ENCODE results near the gene TRPC4AP.
A peak's percentile ranks its signal among the peaks of the same experiment; 100 is the strongest.
"Not testable (repeated sequence)": the region's sequence is repeated elsewhere in the genome, so short reads cannot be mapped to it uniquely, and the experiment has no call there.

Gene TRPC4AP

DNA sequence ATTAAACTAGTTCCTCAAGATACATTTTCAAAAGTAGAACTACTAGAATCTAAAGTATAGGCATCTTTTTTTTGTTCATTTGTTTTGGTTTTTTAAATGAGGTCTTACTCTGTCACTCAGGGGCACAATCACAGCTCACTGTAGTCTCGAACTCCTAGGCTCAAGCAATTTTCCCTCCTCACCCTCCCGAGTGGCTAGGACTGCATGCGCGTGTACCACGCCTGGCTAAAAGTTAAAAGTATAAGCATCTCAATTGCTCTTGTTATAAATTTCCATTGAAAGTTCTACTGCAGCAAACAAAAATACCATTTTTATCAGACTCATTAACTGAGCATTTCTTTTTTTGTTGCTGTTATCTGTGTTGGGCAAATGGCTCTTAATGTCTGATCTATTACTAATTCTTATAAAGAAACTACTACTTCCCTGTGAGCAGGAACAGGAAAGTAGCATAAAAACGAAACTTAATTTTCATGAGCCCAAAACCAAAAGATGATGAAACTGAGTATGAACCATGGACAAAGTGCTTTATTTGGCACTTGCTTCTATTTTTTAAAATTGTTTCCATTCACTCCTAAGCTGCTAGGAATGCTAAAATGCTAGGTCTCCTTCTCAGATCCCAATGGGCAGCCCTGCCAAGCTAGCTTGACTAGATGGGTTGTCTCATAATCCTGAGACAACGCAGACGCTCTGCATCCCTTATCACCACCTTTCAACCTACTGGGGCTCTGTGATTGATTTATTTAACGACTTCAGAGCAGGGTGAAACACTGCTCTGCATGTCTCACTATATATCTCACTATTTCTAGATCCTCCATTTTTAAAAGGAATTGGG is 36.9 kb downstream of the TRPC4AP start:
- no peak for DNase-seq

GRCh38 chr20:35054814-35055213 is 37.8 kb downstream of the TRPC4AP start:
- DNase-seq, result no peak

DNA sequence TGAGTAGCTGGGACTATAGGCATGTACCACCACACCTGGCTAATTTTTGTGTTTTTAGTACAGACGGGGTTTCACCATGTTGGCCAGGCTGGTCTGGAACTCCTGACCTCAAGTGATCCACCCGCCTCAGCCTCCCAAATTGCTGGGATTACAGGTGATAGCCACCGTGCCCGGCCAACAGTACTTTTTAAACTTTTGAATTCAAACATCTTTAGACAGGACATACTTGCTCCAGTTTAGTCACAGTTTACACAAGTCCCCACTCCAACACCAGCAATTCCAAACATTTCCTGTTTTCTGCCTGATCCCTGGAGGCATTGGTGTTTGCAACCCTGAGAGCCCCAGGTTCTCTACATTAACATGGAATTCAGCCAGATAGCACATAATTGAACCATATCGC is 40.0 kb downstream of the TRPC4AP start:
- not testable (repeated sequence) for DNase-seq

- DNase-seq, result no peak
Measured at GRCh38 chr20:35049776-35050352, 42.7 kb downstream of the TRPC4AP start.

DNA sequence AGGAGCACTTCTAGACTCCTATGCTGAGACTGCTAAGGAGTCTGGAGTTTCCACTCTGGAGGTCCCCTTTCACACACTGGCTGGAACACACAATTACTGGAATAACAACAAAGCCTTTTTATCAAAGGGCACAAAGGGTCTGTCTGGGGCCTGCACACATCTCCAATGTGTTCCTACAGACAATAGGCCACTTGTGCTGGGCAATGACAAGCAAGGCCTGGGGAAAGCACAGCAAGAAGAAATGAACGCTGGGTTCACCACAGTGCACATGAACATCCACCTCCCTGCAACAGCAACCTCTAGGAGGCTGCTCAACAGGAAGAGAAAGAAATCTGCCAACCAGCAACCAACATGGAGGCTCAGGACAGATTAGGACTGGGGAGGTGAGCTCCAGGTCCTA is 43.9 kb downstream of the TRPC4AP start:
- no peak for DNase-seq

DNA sequence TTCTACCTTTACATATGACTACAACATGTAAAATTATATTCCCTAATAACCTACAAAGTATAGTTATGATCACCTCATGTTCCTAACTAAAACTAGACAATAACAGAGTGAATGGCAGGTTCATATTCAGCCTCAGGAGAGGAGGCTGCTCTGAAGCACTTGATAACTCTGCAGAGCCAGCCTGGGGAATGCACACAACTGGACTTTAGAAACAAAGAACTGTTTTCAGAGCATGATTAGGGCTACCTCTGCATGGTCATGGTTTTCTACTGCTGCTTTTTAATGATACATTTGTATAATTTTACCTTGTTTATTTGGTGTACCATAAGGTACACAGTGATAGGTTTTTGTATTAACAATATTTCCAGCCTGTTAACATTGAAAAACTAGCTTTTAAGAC is 50.3 kb downstream of the TRPC4AP start:
- no peak for DNase-seq

- DNase-seq, result peak; percentile 98
Measured at GRCh38 chr20:35040646-35041045, 52.0 kb downstream of the TRPC4AP start.

- no peak for DNase-seq
Measured at GRCh38 chr20:35039846-35040489, 52.6 kb downstream of the TRPC4AP start.

DNA sequence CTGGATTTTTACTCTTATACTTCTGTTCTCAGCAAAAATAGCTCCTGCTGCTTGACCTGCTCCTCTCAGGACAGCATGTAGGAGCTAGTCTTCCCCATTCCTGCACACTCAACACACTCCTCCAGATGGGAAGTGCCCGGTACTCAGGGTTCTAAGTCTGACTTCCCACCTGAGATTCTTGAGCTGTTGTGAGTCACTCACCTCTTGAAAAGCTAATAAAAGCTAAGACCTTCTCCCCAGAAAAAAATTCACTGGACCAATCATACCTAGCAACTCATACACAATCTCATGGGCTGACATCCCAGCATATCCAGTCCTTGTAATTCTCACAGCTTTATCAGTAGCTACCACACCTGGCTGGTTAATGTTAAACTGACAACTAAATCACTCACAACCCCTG is 53.5 kb downstream of the TRPC4AP start:
- DNase-seq, result no peak

GRCh38 chr20:35034145-35034544 is 58.5 kb downstream of the TRPC4AP start:
- DNase-seq, result no peak

GRCh38 chr20:35030136-35030535 is 62.5 kb downstream of the TRPC4AP start:
- DNase-seq, result no peak

GRCh38 chr20:35027301-35027700 is 65.3 kb downstream of the TRPC4AP start:
- no peak for DNase-seq

DNA sequence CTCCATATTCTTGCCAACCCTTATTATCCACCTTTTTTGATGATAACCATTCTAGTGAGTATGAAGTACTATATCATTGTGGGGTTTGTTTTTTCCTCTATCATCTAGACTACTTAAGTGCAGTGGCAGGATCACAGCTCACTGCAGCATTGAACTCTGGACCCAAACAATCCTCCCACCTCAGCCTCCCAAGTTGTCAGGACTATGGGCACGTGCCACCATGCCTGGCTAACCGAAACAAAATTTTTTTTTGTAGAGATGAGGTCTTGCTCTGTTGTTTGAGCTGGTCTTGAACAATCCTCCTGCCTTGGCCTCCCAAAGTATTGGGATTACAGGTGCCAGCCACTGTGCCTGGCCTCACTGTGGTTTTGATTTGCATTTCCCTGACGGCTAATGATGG is 67.5 kb downstream of the TRPC4AP start:
- DNase-seq, result no peak

DNA sequence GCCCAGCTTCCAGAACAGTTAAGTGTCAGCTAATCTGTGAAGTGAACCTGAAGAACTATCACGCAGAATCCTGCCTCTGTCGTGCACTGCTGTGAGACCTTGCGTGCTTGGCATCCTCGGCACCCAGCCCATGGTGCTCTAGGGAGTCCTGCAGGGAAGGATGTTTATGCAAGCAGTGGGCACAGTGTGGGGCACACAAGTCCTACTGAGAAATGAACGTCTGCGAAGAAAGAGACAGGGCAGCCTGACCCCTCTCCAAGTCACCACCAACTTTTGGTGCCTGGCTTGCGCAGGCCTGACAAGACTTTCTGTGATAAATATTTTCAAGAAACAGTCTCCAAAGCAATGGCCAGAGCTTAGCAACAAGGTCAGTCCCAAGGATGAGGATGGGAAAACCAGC is 69.0 kb downstream of the TRPC4AP start:
- DNase-seq, result no peak

GRCh38 chr20:35021831-35022230 is 70.8 kb downstream of the TRPC4AP start:
- no peak for DNase-seq

GRCh38 chr20:35021063-35021462 is 71.5 kb downstream of the TRPC4AP start:
- DNase-seq, result no peak

GRCh38 chr20:35020108-35020928 is 72.3 kb downstream of the TRPC4AP start:
- no peak for DNase-seq

GRCh38 chr20:35018590-35019371 is 73.8 kb downstream of the TRPC4AP start:
- DNase-seq, result no peak

- no peak for DNase-seq
Measured at GRCh38 chr20:35017099-35017835, 75.3 kb downstream of the TRPC4AP start.

GRCh38 chr20:35015863-35016193 is 76.8 kb downstream of the TRPC4AP start:
- no peak for DNase-seq

DNA sequence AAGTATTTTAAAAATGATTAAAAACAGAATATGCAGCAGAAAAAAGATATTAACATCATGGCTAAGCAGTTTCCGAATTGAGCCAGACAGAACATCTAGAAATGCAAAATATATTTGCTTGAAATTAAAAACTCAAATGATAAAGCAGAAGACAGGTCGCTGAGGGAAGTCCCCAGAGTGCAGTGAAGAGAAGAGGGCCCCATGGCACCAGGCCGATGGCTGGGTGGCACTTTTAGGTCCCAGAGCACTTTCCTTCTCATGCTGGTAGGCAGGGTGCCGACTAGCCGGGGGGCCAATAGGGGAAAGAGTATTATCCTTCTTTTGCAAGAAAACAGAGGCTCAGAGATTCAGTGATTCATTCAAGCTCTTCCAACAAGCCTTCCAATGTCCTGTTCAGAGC is 78.1 kb downstream of the TRPC4AP start:
- no peak for DNase-seq
